Choroid plexus epithelial cell (primary cell): ENCODE results near the gene KIRREL1.

Experiments
- DNase-seq: peaks from one replicate; pipeline ENCODE4 v3.0.0-alpha.2; 2010; ENCODE audit warnings: low read depth
- H3K4me3 ChIP-seq: 2 replicates; pipeline ENCODE4 v1.5.1; 2011; ENCODE audit warnings: low read depth, mild to moderate bottlenecking, control low read depth, low read length, moderate library complexity
- TF ChIP-seq, protein P1 (sequence below): conservative IDR thresholded peaks from 2 replicates; pipeline ENCODE4 v1.5.1; 2011; ENCODE audit warnings: low read depth, mild to moderate bottlenecking, control low read depth, inconsistent platforms, low read length, moderate library complexity

Gene KIRREL1

DNA sequence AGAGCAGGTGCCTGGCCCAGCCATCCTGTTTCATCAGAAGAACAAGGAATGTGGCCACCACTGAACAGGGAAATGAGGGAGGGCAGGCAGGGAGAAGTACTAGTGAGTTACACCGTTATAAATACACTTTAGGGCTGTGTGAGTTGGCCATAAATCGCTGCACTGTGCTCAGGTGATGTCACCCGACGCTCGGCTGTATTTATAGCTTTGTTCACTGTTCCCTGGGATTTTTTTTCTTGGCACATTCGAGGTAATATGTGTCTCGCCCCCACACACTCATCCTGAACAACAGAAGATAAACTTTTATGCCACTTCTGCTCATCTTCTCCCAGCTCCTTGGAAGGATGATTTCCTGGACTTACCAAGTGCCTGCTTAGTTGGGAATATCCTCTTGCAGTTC is 9.0 kb upstream of the KIRREL1 start:
- no peak for DNase-seq
- TF ChIP-seq, protein P1, sequence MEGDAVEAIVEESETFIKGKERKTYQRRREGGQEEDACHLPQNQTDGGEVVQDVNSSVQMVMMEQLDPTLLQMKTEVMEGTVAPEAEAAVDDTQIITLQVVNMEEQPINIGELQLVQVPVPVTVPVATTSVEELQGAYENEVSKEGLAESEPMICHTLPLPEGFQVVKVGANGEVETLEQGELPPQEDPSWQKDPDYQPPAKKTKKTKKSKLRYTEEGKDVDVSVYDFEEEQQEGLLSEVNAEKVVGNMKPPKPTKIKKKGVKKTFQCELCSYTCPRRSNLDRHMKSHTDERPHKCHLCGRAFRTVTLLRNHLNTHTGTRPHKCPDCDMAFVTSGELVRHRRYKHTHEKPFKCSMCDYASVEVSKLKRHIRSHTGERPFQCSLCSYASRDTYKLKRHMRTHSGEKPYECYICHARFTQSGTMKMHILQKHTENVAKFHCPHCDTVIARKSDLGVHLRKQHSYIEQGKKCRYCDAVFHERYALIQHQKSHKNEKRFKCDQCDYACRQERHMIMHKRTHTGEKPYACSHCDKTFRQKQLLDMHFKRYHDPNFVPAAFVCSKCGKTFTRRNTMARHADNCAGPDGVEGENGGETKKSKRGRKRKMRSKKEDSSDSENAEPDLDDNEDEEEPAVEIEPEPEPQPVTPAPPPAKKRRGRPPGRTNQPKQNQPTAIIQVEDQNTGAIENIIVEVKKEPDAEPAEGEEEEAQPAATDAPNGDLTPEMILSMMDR: no peak
- no peak overlapping the region for H3K4me3 ChIP-seq

DNA sequence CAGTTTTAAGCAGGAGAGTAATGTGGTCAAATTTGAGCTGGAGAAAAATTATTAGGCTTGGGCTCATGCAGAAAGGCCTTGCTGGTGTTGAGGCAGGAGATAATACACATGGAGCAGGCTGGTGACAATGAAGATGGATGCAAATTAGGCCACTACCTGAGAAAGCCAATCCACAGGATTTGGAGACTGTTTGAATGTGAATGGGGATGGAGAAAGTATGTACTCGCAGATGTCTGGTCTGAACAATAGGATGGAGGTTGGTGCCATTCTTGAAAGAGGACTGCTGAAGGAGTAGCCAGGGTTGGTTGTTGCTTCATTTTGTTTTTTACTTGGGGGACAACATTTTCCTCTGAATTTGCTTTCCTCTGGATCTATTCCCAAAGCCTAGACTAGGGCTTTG is 8.0 kb upstream of the KIRREL1 start:
- DNase-seq: no peak
- H3K4me3 ChIP-seq: no peak overlapping the region
- TF ChIP-seq, protein P1: no peak

DNA sequence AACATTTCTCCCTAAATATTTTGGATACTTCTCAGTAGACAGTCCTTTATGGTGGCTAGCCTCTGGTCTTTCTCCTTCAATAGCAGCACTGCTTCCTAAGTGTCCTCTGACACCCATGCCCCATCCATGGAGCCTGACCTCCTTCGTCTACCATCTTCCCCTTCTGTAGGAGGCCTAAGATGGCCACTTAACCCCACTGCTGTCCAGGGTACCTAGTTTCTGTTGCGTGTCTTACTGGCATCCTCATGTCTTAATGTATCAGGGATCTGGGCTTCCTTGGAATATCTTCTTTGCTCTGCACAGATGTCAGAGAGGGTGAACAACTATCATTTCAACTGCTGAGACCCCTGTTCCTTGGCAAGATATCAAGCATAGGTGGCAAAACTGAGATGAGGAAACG is 5.4 kb upstream of the KIRREL1 start:
- no peak overlapping the region for H3K4me3 ChIP-seq
- TF ChIP-seq, protein P1: no peak
- no peak for DNase-seq

DNA sequence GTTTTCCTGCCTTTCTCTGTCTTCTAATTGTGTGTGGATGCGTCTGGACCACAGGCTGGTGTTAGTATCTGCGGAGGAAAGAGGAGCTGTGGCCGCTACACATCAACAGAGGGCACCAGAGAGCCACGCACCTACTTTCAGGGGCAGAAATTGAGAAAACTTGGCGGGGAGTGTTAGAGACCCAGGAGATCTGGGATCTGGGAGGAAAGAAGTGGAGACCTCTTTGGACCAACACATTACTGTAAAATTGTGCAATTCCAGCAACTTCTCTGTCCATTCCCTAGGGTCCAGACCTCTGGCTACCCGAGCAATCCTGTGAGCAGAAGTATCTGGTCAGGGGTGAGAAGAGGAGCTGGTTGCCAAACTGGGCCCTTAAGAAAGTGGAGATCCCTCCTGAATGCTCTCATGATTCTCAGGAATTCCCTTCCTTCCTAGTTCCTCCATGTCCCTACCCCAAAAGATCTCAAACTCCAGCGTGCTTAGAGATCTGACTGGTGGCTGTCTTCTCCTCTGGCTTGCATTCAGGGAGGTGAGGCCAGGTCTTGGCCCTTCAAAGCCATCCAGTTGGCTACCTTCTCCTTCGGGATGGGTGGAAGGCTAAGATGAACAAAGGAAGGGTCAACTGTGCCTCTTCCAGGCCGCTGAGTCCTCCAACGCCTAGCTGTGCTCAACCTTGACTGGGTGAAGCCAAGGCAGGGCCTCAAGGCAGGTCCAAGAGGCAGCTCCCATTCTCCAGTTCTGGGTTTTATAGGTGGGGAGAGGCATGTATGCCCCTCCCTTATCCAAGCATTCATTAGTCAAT is 1.2 kb upstream of the KIRREL1 start:
- TF ChIP-seq, protein P1: peak; percentile 100
- no peak overlapping the region for H3K4me3 ChIP-seq
- DNase-seq: peak; percentile 80

DNA sequence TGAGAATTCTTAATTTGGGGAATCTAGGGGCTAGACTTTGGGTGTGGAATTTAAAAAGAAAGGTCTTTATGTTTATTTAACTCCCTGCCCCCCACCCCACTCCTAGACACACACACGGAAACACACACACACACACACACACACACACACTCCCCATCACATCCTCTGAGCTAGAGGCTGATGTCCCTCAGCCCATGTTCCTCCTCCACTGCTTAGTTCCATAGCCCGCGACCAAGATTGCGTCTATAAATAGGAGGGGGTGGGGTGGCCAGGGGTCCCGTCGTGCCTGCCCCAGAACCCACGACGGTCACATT is 655 bp upstream of the KIRREL1 start:
- peak; percentile 56 for DNase-seq
- TF ChIP-seq, protein P1: no peak
- peak overlapping the region; percentile 87 for H3K4me3 ChIP-seq

DNA sequence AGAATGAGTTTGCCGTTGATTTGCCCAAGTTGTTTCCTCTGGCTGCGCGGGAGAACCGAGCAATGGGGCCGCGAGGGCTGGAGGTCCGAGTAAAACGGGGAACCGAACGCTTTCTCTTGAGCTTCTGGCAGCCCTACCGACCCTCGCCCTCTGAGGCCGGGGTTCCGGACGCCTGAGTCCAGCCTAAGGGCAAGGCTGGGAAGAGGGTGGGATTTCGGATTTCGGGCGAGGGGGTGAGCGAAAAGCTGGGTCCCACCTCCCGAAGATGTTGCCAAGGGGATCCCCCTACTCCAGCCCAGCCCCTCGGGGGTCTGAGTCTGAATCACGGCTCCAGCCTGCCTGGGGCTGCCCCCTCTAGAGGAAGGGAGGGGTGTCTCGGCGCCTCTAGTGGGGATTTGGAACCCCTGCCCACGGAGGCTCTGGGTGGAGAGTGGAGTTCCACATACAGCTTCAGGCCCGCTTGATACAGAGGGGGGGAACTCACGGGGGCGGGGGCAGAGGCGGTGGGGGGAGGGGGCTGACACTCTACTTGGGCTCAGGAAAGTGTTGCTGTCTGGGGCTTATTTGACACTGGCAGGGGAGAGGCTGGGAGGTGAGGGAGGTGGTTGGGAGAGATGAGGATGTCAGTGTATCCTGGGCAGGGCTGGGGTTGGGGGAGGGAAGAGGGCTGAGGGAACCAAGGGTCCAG is 617 bp downstream of the KIRREL1 start:
- TF ChIP-seq, protein P1: peak; percentile 33
- peak overlapping the region; percentile 87 for H3K4me3 ChIP-seq
- no peak for DNase-seq
